AG04449 (cell line): ENCODE results near the gene MORN5.

Source experiments
- CTCF ChIA-PET: fragments of 350-600 bp; formaldehyde crosslinking; extraction: SDS; loops from one replicate; lab custom pipeline; 2021; ENCODE audit warnings: antibody characterized with exemption; lab: Yijun Ruan, JAX
- POLR2A ChIA-PET: fragments of 400-600, 350-600 bp; formaldehyde crosslinking; extraction: SDS; loops from one replicate; lab custom pipeline; 2020; ENCODE audit warnings: antibody characterized with exemption, inconsistent platforms; lab: Yijun Ruan, JAX
- DNase-seq: peaks from one replicate; pipeline ENCODE4 v3.0.0-alpha.2; 2010; ENCODE audit warnings: low read depth, low spot score
- H3K4me3 ChIP-seq: 2 replicates; pipeline ENCODE4 v1.5.1; 2011; ENCODE audit warnings: low read depth, mild to moderate bottlenecking, control low read depth, low read length
- TF ChIP-seq, protein P1 (sequence below): IDR thresholded peaks from one replicate; pipeline ENCODE4 v1.5.1; 2011; ENCODE audit warnings: mild to moderate bottlenecking, moderate library complexity, low read length, control low read depth, inconsistent platforms; ENCODE audit not compliant: insufficient read depth; ENCODE audit errors: missing control alignments

MORN5 gene

GRCh38 chr9:122222791-122223190, 63.1 kb downstream of the MORN5 start:
- TF ChIP-seq, protein P1, sequence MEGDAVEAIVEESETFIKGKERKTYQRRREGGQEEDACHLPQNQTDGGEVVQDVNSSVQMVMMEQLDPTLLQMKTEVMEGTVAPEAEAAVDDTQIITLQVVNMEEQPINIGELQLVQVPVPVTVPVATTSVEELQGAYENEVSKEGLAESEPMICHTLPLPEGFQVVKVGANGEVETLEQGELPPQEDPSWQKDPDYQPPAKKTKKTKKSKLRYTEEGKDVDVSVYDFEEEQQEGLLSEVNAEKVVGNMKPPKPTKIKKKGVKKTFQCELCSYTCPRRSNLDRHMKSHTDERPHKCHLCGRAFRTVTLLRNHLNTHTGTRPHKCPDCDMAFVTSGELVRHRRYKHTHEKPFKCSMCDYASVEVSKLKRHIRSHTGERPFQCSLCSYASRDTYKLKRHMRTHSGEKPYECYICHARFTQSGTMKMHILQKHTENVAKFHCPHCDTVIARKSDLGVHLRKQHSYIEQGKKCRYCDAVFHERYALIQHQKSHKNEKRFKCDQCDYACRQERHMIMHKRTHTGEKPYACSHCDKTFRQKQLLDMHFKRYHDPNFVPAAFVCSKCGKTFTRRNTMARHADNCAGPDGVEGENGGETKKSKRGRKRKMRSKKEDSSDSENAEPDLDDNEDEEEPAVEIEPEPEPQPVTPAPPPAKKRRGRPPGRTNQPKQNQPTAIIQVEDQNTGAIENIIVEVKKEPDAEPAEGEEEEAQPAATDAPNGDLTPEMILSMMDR, result no peak
- no peak overlapping the region for H3K4me3 ChIP-seq
- CTCF ChIA-PET, result interaction anchor here (0.9 to 1.2 kb wide), 2 partner anchors 96 to 128 kb away, joined by 3 read pairs; no protein-coding TSS in a partner anchor
- POLR2A ChIA-PET, result no interaction called here
- DNase-seq, result no peak

GRCh38 chr9:122223435-122223834, 63.7 kb downstream of the MORN5 start:
- DNase-seq, result no peak
- POLR2A ChIA-PET, result no interaction called here
- TF ChIP-seq, protein P1, result no peak
- CTCF ChIA-PET, result interaction anchor here (1.2 kb wide), 1 partner anchor 127 kb away, joined by 3 read pairs; no protein-coding TSS in a partner anchor
- H3K4me3 ChIP-seq, result no peak overlapping the region

GRCh38 chr9:122225312-122226141, 65.8 kb downstream of the MORN5 start:
- no peak for DNase-seq
- POLR2A ChIA-PET, result no interaction called here
- TF ChIP-seq, protein P1, result no peak
- H3K4me3 ChIP-seq, result no peak overlapping the region
- CTCF ChIA-PET, result no interaction called here

DNA sequence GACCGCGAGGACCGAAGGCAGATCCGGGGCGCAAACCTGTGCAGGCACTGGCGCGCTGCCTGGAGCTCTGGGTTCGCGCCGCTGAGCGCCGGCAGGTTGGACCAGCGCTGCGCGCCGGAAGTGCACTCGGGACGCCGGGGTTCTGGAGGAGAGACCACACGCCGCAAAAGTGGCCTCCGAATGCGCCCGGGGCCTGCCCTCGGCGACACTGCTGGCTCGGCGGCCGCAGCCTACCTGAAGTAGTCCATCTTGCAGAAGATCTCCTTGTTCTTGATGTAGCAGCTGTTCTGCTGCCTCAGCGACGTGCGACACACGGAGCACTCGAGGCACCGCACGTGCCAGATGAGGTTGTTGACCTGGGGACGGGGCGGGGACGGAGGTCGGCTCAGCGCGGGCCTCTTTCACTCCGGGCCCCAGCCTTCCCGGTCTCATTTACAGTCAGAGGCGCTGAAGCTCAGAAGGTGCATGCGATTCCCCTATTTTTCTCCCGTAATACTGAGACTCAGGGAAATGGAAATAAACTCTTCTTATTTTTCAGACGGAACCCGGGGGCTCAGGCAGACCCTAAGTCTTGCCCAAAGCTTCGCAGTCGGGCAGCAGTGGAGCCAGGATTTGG, 66.5 kb downstream of the MORN5 start:
- TF ChIP-seq, protein P1, result no peak
- POLR2A ChIA-PET, result no interaction called here
- no peak for DNase-seq
- H3K4me3 ChIP-seq, result no peak overlapping the region; the same call in 1 of the 2 replicates
- CTCF ChIA-PET, result no interaction called here

- TF ChIP-seq, protein P1, result no peak
- DNase-seq, result no peak
- H3K4me3 ChIP-seq, result no peak overlapping the region
- ChIA-PET POLR2A (no interaction called here), CTCF (no interaction called here)
Measured at GRCh38 chr9:122226758-122227574, 67.3 kb downstream of the MORN5 start.
